Osteocyte (in vitro differentiated cells): Measurements from ENCODE around the gene MUC3A. TPM values are rescaled to one million over a fixed set of nuclear protein-coding genes. Genes with fewer than 3 reads are reported as not detected.

Experiments
- DNase-seq: peaks from one replicate; pipeline ENCODE4 v3.0.0; 2021; ENCODE audit warnings: mixed read lengths; ENCODE audit not compliant: unreplicated experiment; ENCODE audit errors: extremely low spot score
- H3K27ac Mint-ChIP-seq: one replicate; pipeline ENCODE4 v1.8.0; 2021; ENCODE audit warnings: mild to moderate bottlenecking, mixed read lengths; ENCODE audit not compliant: unreplicated experiment
- H3K27me3 Mint-ChIP-seq: one replicate; pipeline ENCODE4 v1.8.0; 2021; ENCODE audit warnings: mixed read lengths; ENCODE audit not compliant: unreplicated experiment
- H3K36me3 Mint-ChIP-seq: one replicate; pipeline ENCODE4 v1.8.0; 2021; ENCODE audit warnings: mixed read lengths; ENCODE audit not compliant: unreplicated experiment
- H3K4me1 Mint-ChIP-seq: one replicate; pipeline ENCODE4 v1.8.0; 2021; ENCODE audit warnings: mixed read lengths; ENCODE audit not compliant: unreplicated experiment
- H3K4me3 Mint-ChIP-seq: one replicate; pipeline ENCODE4 v1.8.0; 2021; ENCODE audit warnings: mild to moderate bottlenecking, moderate library complexity, mixed read lengths; ENCODE audit not compliant: unreplicated experiment
- H3K9me3 Mint-ChIP-seq: one replicate; pipeline ENCODE4 v1.8.0; 2021; ENCODE audit warnings: mixed read lengths; ENCODE audit not compliant: unreplicated experiment
- CTCF ChIP-seq: fragments of 200-600 bp; sonication (generic); IDR thresholded peaks from 2 replicates; pipeline ENCODE4 v1.5.0; 2021; ENCODE audit warnings: antibody characterized with exemption, mild to moderate bottlenecking, moderate library complexity
- total RNA-seq: library from RNA; stranded (reverse); gene quantifications from 2 replicates; pipeline ENCODE4 v1.2.1, GENCODE V29; 2021

Gene MUC3A
- total RNA-seq, 1 donor from 2014 or later = not detected

DNA sequence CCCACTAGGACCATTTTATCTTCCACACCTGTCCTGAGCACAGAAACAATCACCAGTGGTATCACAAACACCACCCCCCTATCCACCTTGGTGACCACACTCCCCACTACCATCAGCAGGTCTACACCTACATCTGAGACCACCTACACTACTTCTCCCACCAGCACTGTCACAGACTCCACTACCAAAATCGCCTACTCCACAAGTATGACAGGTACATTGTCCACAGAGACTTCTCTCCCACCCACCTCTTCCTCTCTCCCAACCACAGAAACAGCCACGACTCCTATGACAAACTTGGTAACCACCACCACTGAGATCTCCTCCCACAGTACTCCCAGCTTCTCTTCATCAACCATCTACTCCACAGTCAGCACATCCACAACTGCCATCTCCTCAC, 3.3 kb downstream of the MUC3A start:
- H3K27ac Mint-ChIP-seq = no peak overlapping the region
- DNase-seq = no peak
- no peak for TF ChIP-seq CTCF
- H3K36me3 Mint-ChIP-seq = no peaks in the 10 kb centered on the region
- H3K27me3 Mint-ChIP-seq = peaks cover 12% of the 10 kb centered on the region
- no peak overlapping the region for H3K4me3 Mint-ChIP-seq
- no peaks in the 10 kb centered on the region for H3K4me1 Mint-ChIP-seq
- no peaks in the 10 kb centered on the region for H3K9me3 Mint-ChIP-seq

DNA sequence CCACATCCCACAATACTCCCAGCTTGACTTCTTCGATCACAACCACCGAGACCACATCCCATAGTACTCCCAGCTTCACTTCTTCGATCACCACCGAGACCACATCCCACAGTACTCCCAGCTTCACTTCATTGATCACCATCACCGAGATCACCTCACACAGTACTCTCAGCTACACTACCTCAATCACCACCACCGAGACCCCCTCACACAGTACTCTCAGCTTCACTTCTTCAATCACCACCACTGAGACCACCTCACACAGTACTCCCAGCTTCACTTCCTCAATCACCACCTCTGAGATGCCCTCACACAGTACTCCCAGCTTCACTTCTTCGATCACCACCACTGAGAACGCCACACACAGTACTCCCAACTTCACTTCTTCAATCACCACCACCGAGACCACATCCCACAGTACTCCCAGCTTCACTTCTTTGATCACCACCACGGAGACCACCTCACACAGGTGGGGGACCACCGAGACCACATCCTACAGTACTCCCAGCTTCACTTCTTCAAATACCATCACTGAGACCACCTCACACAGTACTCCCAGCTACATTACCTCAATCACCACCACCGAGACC, 8.6 kb downstream of the MUC3A start:
- no peak for TF ChIP-seq CTCF
- H3K4me1 Mint-ChIP-seq = no peaks in the 10 kb centered on the region
- no peaks in the 10 kb centered on the region for H3K9me3 Mint-ChIP-seq
- no peak overlapping the region for H3K27ac Mint-ChIP-seq
- DNase-seq = no peak
- H3K4me3 Mint-ChIP-seq = no peak overlapping the region
- peaks cover 5% of the 10 kb centered on the region for H3K27me3 Mint-ChIP-seq
- no peaks in the 10 kb centered on the region for H3K36me3 Mint-ChIP-seq

DNA sequence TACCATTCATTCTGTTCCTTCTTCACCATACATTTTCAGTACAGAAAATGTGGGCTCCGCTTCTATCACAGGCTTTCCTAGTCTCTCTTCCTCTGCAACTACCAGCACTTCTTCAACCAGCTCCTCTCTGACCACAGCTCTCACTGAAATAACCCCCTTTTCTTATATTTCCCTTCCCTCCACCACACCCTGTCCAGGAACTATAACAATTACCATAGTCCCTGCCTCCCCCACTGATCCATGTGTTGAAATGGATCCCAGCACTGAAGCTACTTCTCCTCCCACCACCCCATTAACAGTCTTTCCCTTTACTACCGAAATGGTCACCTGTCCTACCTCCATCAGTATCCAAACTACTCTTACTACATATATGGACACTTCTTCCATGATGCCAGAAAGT, 10.6 kb downstream of the MUC3A start:
- no peaks in the 10 kb centered on the region for H3K9me3 Mint-ChIP-seq
- no peaks in the 10 kb centered on the region for H3K36me3 Mint-ChIP-seq
- H3K27ac Mint-ChIP-seq = no peak overlapping the region
- TF ChIP-seq CTCF = no peak
- no peaks in the 10 kb centered on the region for H3K4me1 Mint-ChIP-seq
- no peak overlapping the region for H3K4me3 Mint-ChIP-seq
- H3K27me3 Mint-ChIP-seq = peaks cover 14% of the 10 kb centered on the region
- DNase-seq = no peak

DNA sequence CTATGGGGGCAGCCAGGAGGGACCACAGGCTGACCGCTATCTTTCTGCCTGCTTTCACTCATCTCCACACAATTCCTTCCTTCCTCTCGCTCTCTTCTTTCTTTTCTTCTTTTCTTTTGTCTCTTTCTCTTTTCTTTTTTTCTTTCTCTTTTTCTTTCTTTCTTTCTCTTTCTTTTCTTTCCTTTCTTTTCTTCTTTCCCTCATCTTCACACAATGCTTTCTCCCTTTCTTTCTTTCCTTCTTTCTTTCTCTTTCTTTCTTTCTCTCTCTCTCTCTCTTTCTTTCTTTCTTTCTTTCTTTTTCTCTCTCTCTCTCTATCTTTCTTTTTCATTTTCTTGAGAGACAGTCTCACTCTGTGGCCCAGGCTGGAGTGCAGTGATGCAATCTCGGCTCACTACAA, 13.2 kb downstream of the MUC3A start:
- DNase-seq = no peak
- Mint-ChIP-seq H3K27me3 (peaks cover 35% of the 10 kb centered on the region), H3K9me3 (no peaks in the 10 kb centered on the region), H3K4me3 (no peak overlapping the region), H3K4me1 (peaks cover 12% of the 10 kb centered on the region), H3K36me3 (no peaks in the 10 kb centered on the region), H3K27ac (no peak overlapping the region)
- TF ChIP-seq CTCF = no peak

DNA sequence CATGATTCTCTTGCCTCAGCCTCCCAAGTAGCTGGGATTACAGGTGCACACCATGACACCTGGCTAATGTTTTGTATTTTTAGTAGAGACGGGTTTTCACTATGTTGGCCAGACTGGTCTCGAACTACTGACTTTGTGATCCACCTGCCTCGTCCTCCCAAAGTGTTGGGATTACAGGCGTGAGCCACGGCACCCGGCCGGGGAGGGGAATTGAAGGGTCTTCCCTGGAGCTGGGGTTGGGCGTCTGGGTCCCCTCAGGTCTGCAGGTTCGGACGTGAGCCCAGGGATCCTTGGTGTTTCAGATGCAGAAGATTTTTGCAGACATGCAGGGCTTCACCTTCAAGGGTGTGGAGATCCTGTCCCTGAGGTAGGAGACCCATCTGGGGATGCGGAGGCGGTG, 14.1 kb downstream of the MUC3A start:
- peaks cover 12% of the 10 kb centered on the region for H3K4me1 Mint-ChIP-seq
- H3K36me3 Mint-ChIP-seq = no peaks in the 10 kb centered on the region
- H3K27me3 Mint-ChIP-seq = peaks cover 42% of the 10 kb centered on the region
- no peak for TF ChIP-seq CTCF
- no peak overlapping the region for H3K4me3 Mint-ChIP-seq
- no peak overlapping the region for H3K27ac Mint-ChIP-seq
- no peaks in the 10 kb centered on the region for H3K9me3 Mint-ChIP-seq
- DNase-seq = no peak
